HG03520 (cell line): ENCODE measurements around the gene HLA-E.
"Not testable (repeated sequence)": the region's sequence is repeated elsewhere in the genome, so short reads cannot be mapped to it uniquely, and the experiment has no call there.

Source experiments
- ATAC-seq: cut with Tn5 transposase; IDR thresholded peaks from one replicate; pipeline ENCODE4 v1.9.1; 2021; ENCODE audit warnings: mild to moderate bottlenecking, moderate library complexity; ENCODE audit not compliant: unreplicated experiment

The HLA-E gene

DNA sequence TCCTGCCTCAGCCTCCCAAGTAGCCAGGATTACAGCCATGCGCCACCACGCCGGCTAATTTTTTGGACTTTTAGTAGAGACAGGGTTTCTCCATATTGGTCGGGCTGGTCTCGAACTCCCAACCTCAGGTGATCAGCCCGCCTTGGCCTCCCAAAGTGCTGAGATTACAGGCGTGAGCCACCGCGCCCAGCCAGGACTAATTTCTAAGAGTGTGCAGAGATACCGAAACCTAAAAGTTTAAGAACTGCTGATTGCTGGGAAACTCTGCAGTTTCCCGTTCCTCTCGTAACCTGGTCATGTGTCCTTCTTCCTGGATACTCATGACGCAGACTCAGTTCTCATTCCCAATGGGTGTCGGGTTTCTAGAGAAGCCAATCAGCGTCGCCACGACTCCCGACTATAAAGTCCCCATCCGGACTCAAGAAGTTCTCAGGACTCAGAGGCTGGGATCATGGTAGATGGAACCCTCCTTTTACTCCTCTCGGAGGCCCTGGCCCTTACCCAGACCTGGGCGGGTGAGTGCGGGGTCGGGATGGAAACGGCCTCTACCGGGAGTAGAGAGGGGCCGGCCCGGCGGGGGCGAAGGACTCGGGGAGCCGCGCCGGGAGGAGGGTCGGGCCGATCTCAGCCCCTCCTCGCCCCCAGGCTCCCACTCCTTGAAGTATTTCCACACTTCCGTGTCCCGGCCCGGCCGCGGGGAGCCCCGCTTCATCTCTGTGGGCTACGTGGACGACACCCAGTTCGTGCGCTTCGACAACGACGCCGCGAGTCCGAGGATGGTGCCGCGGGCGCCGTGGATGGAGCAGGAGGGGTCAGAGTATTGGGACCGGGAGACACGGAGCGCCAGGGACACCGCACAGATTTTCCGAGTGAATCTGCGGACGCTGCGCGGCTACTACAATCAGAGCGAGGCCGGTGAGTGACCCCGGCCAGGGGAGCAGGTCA lies at the start of gene HLA-E:
Gene HLA-E, plus strand, starts transcription at position 429 of the 945 bp plus-strand sequence. Its CDS starts 23 bp downstream, at position 452.
- peak; percentile 78 for ATAC-seq

DNA sequence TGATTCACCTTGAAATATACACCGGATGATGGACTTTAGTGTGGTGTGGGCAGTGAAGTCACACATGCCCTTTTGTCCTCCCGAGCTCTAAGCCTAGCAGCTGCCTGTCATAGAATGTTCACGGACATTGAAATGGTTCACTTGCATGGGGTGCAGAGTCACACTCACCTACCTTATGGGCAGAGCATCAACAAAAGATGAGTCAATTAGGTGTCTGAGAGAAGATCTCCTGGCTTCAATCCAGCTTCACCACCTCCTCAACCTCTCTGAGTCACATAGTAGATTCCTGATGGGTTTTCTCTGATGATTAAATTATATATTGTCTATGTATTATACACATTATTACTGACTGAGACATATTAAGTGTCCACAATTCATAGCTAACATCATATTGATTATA lies 48.1 kb upstream of the HLA-E start:
- ATAC-seq: no peak

DNA sequence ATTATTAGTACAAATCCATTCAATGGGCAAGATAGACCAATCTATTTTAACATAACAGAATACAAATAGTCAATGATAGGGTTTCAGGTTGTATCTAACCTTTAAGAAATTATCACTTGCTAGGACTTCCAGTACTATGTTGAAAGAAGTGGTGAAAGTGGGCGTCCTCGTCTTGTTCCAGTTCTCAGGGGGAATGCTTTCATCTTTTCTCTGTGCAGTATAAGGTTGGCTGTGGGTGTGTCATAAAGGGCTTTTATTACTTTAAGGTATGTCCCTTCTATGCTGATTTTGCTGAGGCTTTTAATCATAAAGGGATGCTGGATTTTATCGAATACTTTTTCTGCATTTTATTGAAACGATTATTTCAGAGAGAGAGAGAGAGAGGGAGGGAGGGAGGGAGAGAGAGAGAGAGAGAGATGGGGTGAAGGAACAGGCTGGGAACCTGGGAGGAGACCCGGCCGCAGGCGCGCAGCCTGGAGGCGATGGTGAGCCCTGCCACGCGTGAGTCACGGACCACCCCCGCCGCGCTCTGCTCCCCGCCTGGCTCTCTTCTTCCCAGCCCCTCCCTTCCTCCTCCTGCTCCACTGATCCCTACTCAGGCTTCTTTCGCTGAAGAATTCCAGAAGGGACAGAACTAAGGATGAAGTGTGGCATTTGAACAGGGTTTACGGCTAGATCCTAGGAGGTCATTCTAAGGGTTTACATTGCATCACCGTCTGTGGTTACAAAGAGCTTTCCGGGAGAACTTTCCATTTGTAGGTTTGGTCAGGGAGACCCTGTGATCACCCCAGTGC lies 45.5 kb upstream of the HLA-E start:
- no peak for ATAC-seq

GRCh38 chr6:30444451-30444742 lies 44.9 kb upstream of the HLA-E start:
- no peak for ATAC-seq

GRCh38 chr6:30446259-30446658 lies 43.0 kb upstream of the HLA-E start:
- ATAC-seq: no peak

GRCh38 chr6:30447237-30447636 lies 42.1 kb upstream of the HLA-E start:
- ATAC-seq: no peak

DNA sequence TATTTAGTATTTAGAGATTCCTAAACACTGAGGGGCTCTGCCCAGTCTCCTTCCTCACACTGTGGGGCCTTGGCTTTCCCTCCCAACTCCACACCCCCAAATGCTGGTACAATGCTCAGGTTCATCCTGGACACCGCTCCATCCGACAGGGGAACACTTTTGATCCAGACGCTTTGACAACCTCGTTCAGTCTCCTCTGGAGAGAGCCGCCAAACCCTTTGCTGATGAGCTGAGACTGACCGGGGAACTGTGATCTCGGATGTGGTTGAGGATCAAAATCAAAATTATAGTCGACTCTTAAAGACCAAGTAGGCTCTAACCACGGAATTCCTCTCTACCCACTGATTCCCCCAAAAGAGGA lies 38.8 kb upstream of the HLA-E start:
- no peak for ATAC-seq

DNA sequence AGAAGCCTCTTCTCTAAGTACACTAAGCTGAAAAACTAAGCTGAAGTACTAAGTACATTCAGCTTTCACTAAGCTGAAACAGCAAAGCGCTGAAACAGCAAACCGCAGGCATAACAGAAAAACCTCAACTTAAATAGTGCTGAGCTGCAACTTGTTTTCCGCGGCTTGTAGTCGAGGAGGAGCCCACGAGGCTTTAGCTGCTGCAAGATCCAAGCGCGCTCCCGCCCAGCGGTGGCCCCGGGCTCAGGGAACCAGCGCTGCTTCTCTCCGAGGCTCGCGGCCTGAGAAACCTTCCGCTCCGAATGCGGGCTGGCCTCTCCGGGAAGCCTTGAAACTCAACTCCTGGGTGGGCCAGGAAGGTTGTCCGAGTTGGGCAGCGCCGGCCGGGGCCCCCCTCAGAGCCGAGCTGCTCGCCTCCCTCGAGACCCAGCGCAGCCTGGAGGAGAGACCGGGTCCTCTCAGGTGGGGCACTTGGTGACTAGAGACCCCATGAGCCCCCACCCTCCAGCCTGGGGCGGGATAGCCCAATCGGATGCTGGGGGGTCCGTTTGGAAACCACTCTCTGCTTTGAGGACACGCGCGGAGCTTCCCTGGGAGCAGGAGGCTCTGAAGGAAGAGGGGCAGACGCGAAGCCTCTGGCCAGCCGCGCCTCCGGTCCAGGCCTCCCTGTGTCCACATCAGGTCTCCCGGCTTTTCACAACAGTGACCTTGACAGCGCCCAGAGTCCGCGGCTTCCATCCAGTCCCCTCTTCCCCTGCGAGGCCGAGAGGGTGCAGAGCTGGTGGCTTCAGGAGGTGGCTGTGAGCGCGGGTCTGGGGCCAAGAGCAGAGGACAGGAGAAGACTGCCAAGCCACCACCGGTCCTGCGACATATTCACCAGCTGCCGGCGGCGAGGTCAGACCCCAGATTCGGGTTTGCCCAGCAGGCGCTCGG lies 38.1 kb upstream of the HLA-E start:
- ATAC-seq: no peak

DNA sequence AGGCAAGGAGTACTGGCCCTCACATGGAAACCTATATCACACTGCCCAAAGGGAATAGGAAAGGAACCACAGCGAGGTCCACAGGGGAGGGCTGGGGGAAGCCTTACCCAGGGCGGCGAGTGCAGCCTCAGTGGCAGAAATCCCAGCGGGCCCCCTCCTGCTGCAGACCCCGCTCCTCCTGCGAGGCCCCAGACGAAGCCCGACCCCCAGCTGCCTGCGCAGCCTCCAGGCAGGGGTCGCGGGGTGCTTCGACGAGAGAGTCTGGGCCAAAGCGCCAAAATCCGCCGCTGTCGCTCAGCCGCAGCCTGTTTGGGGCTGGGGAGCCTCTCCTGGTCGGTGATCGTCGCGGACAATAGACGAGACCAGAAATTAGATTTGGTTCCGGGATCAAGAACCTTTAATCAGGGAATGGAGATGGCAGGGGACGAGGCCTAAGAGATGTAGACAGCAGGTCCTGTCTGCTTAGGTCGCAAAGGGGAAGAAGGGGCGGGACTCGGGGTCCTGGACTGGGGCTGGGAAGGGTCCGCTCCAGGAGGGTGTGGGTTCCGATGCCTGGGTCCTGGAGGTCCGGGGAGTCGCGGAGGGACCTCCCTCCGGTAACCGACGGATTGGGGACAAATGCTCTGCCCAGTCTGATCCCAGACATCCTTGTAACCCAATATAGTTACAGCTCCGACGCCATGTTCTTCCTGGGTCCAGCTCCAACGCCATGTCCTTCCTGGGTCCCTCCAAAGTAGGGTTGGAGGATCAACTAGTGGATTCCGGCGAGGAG lies 36.4 kb upstream of the HLA-E start:
- ATAC-seq: no peak

- ATAC-seq: no peak
These were observed 35.7 kb upstream of the HLA-E start for GRCh38 chr6:30453508-30454116.

DNA sequence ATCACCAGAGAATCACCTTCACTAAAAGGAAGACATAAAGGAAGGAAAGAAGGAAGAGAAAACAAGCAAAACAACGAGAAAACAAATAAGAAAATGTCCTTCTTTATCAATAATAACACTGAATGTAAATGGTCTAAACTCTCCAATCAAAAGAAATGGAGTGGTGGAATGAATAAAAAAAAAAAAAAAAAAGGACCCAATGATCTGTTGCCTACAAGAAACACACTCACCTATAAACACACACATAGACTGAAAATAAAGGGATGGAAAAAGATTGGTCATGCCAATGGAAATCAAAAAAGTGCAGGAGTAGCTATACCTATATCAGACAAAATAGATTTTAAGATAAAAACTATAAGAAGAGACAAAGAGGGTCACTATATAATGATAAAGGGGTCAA lies 30.2 kb upstream of the HLA-E start:
- no peak for ATAC-seq

DNA sequence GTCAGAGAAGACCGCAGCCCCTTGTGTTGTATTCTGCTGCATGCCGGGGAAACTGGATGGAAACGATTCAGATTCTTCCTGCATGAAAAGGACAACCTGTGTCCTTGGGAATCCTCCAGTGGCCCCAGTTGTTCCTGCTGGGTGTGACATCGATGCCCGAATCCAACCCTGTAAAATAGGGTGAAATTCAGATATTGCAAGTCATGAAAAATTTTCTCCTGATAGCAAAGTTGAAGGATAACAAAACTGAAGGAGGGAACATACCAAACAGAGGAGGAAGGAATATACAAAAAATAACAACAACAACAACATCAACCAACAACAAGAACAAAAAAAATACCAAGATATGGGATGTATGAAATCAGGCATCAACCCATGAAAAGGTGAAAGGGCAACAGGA lies 28.3 kb upstream of the HLA-E start:
- ATAC-seq: no peak

DNA sequence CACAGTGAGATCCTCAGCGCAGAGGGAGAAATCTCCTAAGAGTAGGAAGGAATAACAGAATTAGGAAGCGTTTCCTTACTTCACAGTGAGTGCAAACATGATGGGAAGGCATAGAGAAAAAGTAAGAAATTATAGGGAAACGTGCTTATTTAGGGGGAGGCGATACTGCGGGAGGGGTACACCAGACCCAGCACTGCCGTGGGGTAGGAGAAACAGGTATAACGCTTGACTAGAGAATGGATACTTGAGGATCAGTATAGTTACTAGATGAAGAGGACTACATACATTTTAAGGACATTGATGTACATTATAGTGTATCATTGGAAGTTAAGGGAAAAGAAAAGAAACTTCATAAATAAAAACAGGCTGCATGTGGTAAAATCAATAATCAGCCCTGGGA lies 26.8 kb upstream of the HLA-E start:
- no peak for ATAC-seq

DNA sequence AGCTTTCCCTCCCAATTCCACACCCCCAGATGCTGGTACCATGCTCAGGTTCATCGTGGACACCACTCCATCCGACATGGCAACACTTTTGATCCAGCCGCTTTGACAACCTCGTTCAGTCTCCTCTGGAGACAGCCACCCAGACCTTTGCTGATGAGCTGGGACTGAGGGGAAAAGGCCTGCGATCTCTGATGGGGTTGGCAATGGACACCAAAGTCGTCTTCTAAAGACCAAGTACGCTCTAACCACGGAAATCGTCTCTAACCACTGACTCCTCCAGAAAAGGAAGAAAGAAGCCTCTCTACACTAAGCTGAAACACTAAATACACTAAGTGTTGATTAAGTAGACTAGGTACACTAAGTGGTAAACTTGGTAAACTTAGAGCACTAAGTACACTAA lies 26.1 kb upstream of the HLA-E start:
- no peak for ATAC-seq

DNA sequence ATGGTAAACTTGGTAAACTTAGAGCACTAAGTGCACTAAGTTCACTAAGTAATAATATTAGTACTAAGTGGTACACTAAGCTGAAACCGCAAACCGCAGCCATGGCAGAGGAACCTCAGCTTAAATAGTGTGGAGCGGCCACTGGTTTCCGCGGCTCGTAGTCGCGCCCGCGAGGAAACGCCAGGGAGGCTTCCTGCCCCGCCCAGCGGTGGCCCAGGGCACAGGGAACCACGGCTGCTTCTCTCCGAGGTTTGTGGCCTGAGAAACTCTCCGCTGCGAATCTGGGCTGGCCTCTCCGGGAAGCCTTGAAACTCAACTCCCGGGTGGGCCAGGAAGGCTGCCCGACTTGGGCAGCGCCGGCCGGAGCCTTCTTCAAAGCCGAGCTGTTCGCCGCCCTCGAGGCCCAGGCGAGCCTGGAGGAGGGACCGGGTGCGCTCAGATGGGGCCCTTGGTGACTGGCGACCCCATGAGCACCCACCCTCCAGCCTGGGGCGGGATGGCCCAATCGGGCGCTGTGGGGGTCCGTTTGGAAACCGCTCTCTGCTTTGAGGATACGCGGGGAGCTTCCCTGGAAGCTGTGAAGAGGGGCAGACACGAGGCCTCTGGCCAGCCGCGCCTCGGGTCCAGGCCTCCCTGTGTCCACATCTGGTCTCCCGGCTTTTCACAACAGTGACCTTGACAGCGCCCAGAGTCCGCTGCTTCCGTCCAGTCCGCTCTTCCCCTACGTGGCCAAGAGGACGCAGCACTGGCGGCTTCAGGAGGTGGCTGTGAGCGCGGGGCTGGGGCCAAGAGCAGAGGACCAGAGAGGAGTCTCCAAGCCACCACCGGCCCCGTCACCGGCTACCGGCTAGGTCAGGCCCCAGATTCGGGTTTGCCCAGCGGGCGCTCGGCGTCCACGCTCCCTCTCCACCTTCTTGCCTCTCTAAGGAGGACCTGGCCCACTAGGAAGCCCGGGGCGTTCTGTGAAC lies 25.4 kb upstream of the HLA-E start:
- ATAC-seq: no peak

- no peak for ATAC-seq
These were observed 23.6 kb upstream of the HLA-E start for GRCh38 chr6:30465595-30466306.

DNA sequence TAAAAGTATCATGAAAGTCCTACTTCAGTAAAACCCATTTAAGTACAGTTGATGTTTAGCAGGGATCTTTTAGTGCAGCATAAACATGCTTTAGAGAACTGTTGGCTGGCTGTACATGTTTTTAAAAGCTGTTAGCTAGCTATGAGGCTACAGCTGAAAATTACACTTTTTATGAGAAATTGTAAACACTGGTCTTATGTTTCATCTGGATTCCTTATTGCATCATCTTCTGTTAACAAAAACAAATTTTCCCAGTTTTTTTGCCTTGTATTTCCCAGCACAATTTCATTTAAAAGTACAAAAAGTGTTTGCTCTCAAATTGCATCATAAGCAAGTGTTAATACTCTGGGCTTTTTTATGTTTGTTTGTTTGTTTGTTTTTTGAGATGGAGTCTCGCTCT lies 18.3 kb upstream of the HLA-E start:
- no peak for ATAC-seq

DNA sequence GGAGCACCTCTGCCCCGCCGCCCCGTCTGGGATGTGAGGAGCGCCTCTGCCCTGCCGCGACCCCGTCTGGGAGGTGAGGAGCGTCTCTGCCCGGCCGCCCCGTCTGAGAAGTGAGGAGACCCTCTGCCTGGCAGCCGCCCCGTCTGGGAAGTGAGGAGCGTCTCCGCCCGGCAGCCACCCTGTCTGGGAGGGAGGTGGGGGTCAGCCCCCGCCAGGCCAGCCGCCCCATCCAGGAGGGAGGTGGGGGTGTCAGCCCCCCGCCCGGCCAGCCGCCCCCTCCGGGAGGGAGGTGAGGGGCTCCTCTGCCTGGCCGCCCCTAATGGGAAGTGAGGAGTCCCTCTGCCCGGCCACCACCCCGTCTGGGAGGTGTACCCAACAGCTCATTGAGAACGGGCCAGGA lies 14.2 kb upstream of the HLA-E start:
- not testable (repeated sequence) for ATAC-seq
